ENCODE measurements around the gene GPR3. TPM values are rescaled to one million over a fixed set of nuclear protein-coding genes. Genes with fewer than 3 reads are reported as not detected.

GPR3 gene
- not detected in 2 replicates for total RNA-seq

- Histone ChIP-seq H3K36me3 (ENCODE audit: control insufficient read depth, insufficient read depth, low read length) (no peaks in the 10 kb centered on the region), H3K27me3 (ENCODE audit: control insufficient read depth, insufficient read depth, low read length) (no peaks in the 10 kb centered on the region), H3K4me3 (ENCODE audit: low read depth, low read length) (peak within 1 kb of the TSS; percentile 45)
- peak; percentile 68 for TF ChIP-seq CTCF (IDR thresholded peaks at IDR 0.05; ENCODE audit: insufficient read depth, low read length, severe bottlenecking)
- FAIRE-seq, result no peak
- peak; percentile 67 for DNase-seq (ENCODE audit: low read depth)
Observed at GRCh38 chr1:27392096-27392777, at the start of gene GPR3. Gene GPR3 (plus strand): TSS chr1:27392622. CDS start chr1:27393799, 1,177 bp downstream.

GRCh38 chr1:27342778-27343638 is 49.4 kb upstream of the GPR3 start:
- Histone ChIP-seq H3K4me3 (ENCODE audit: low read depth, low read length) (peak overlapping the region; percentile 69), H3K27me3 (ENCODE audit: control insufficient read depth, insufficient read depth, low read length) (no peaks in the 10 kb centered on the region), H3K36me3 (ENCODE audit: control insufficient read depth, insufficient read depth, low read length) (peaks cover 16% of the 10 kb centered on the region)
- FAIRE-seq, result no peak
- peak; percentile 95 for DNase-seq (ENCODE audit: low read depth)
- TF ChIP-seq CTCF (IDR thresholded peaks at IDR 0.05; ENCODE audit: insufficient read depth, low read length, severe bottlenecking), result no peak

- Histone ChIP-seq H3K27me3 (ENCODE audit: control insufficient read depth, insufficient read depth, low read length) (no peaks in the 10 kb centered on the region), H3K4me3 (ENCODE audit: low read depth, low read length) (peak overlapping the region; percentile 69), H3K36me3 (ENCODE audit: control insufficient read depth, insufficient read depth, low read length) (peaks cover 17% of the 10 kb centered on the region)
- no peak for DNase-seq (ENCODE audit: low read depth)
- no peak for TF ChIP-seq CTCF (IDR thresholded peaks at IDR 0.05; ENCODE audit: insufficient read depth, low read length, severe bottlenecking)
- no peak for FAIRE-seq
Observed at GRCh38 chr1:27343639-27344025, 48.8 kb upstream of the GPR3 start.

- no peak overlapping the region for H3K4me3 ChIP-seq (ENCODE audit: low read depth, low read length)
- no peak for FAIRE-seq
- no peak for TF ChIP-seq CTCF (IDR thresholded peaks at IDR 0.05; ENCODE audit: insufficient read depth, low read length, severe bottlenecking)
Observed at GRCh38 chr1:27345272-27345671, 47.1 kb upstream of the GPR3 start.

GRCh38 chr1:27346357-27346756 is 46.1 kb upstream of the GPR3 start:
- H3K4me3 ChIP-seq (ENCODE audit: low read depth, low read length), result no peak overlapping the region
- H3K27me3 ChIP-seq (ENCODE audit: control insufficient read depth, insufficient read depth, low read length), result no peaks in the 10 kb centered on the region
- FAIRE-seq (no peak), DNase-seq (ENCODE audit: low read depth) (no peak)
- no peak for TF ChIP-seq CTCF (IDR thresholded peaks at IDR 0.05; ENCODE audit: insufficient read depth, low read length, severe bottlenecking)
- H3K36me3 ChIP-seq (ENCODE audit: control insufficient read depth, insufficient read depth, low read length), result peaks cover 29% of the 10 kb centered on the region

More at GRCh38 chr1:27345272-27345671, 47.1 kb upstream of the GPR3 start:
- DNase-seq (ENCODE audit: low read depth), result no peak
- Histone ChIP-seq H3K36me3 (ENCODE audit: control insufficient read depth, insufficient read depth, low read length) (peaks cover 25% of the 10 kb centered on the region), H3K27me3 (ENCODE audit: control insufficient read depth, insufficient read depth, low read length) (no peaks in the 10 kb centered on the region)
